ENCODE results near the gene SPO11.

The SPO11 gene

GRCh38 chr20:57374931-57375651 lies 45.5 kb downstream of the SPO11 start:
- no peak for DNase-seq (ENCODE audit: low read depth in 2 of 2, low spot score in 1 of 2)

GRCh38 chr20:57375652-57376230 lies 46.1 kb downstream of the SPO11 start:
- no peak for DNase-seq (ENCODE audit: low read depth in 2 of 2, low spot score in 1 of 2)

- no peak for DNase-seq (ENCODE audit: low read depth in 2 of 2, low spot score in 1 of 2)
Measured at GRCh38 chr20:57377350-57377749, 47.7 kb downstream of the SPO11 start.

GRCh38 chr20:57378107-57378506 lies 48.5 kb downstream of the SPO11 start:
- DNase-seq (ENCODE audit: low read depth in 2 of 2, low spot score in 1 of 2), result no peak

GRCh38 chr20:57378646-57379262 lies 49.2 kb downstream of the SPO11 start:
- no peak for DNase-seq (ENCODE audit: low read depth in 2 of 2, low spot score in 1 of 2)

GRCh38 chr20:57379263-57379647 lies 49.7 kb downstream of the SPO11 start:
- DNase-seq (ENCODE audit: low read depth in 2 of 2, low spot score in 1 of 2), result no peak

DNA sequence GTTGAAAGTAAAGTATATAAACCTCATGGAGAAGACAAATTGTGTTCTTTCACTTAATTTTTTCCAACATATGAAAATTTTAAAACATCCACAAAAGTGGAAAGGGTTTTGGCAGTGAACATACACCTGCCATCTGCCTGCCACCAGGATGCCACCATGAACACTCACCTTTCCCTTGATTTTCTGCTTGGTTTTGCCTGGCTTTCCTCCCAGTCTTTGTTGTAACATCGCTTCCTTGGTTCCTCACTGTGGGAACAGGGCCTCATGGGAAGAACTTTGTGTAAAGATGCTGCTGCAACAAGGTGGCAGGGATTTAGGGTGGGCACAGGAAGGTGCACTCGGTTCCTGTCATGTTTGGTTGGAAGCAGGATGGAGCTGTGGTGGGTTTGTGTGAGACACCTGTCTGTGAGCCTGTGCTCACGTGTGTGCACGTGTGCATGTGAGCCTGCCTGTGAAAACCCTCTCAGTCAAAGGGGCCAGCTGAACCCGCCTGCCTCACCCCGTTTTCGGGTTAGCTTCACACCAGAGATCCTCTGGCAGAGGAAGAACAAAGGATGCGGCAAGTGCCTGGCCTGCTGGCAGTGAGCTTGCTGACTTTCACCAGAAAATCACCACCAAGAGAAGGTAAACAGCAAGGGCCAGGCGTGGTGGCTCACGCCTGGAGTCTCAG lies 50.6 kb downstream of the SPO11 start:
- DNase-seq (ENCODE audit: low read depth in 2 of 2, low spot score in 1 of 2), result no peak

- peak; percentile 79 to 83 for DNase-seq (ENCODE audit: low read depth in 2 of 2, low spot score in 1 of 2)
Measured at GRCh38 chr20:57381596-57382503, 52.2 kb downstream of the SPO11 start.

- no peak for DNase-seq (ENCODE audit: low read depth in 2 of 2, low spot score in 1 of 2)
Measured at GRCh38 chr20:57382516-57382915, 52.9 kb downstream of the SPO11 start.

DNA sequence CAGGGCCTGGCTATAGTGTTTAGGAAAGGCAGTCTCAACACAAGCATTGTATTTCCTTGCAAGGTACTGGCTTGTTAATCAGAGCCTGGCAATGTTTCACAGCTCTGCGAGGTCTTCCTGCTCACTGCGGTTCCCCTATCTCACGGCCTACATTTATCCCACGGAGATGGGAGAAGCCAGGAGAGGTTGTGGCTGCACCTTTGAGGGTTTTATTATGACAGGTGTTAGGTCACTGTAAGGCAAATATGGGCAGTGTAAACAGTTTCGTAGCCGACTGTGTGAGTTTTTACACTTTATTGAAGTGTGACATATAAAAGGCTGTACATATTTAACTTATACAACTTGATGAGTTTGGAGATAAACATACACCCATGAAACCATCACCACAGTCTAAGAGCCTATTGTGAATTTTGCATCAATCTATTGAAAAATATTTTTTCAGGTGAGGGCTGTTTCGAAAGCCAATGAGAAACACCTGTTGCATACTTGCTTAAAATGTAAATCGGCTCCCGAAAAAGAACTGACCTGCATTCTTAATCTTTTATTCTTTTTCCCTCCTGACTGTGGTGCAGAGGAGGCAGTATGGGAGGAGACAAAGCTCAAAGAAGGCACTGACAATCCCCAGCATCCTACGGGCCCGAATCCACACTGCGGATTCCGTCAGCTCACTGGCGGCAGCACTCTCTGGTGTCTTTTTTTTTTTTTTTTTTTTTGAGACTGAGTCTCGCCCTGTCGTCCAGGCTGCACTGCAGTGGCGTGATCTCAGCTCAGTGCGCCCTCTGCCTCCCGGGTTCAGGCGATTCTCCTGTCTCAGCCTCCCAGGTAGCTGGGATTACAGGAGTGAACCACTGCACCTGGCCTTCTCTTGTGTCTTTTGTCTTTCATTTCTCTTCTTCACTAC lies 54.1 kb downstream of the SPO11 start:
- DNase-seq (ENCODE audit: low read depth in 2 of 2, low spot score in 1 of 2), result no peak

DNA sequence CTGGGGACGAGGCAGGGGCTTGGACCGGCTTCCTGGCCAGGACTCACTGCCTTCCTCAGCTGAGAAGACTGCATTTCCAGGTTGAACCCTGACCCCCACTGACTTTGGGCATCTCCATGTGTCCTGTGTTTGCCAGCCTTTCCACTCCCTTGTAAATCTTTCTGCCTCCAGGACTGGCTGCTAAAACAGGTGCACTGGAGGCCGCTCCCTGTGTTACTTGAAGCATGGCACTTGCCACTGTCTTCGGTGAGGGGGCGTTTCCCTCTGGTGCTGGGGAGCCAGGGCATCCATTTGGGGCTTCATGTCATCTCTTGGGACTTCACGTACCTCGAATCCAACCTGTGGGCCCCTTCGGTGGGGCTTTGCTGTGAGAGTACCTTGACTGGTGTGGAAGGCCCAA lies 54.9 kb downstream of the SPO11 start:
- no peak for DNase-seq (ENCODE audit: low read depth in 2 of 2, low spot score in 1 of 2)

GRCh38 chr20:57384953-57385761 lies 55.6 kb downstream of the SPO11 start:
- DNase-seq (ENCODE audit: low read depth in 2 of 2, low spot score in 1 of 2), result no peak

DNA sequence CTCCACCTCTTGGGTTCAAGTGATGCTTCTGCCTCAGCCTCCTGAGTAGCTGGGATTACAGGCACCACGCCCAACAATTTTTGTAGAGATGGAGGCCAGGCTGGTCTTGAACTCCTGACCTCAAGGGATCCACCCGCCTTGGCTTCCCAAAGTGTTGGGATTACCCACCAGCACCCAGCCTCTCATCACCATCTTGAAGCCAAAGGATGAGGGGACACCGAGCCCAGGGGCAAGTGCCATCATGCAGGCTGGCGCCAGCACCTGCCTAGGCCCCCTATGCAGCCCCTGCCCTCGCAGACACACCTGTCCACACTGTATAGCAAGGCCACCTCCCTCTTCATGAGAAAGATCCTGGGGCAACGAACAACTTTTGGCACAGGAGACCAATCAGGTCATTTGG lies 56.3 kb downstream of the SPO11 start:
- DNase-seq (ENCODE audit: low read depth in 2 of 2, low spot score in 1 of 2), result no peak

DNA sequence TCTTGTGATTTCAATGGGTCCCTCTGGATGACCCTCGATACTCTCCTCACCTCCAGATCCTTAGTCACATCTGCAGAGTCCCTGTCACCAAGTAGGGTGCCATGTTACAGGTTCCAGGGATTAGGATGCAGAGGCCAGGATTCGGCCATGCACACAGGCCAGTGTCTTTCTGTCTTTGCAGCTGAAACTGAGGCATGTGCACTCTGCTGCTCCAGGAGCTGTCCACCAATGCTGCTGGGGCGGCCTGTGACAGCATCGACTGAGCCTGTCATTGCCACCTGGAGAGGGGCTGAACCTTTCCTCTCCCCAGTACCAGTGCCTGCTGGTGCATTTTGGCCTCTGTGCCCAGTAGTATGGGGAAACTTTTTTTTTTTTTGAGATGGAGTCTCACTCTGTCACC lies 57.2 kb downstream of the SPO11 start:
- DNase-seq (ENCODE audit: low read depth in 2 of 2, low spot score in 1 of 2), result no peak

- DNase-seq (ENCODE audit: low read depth in 2 of 2, low spot score in 1 of 2), result no peak
Measured at GRCh38 chr20:57387463-57387862, 57.9 kb downstream of the SPO11 start.

DNA sequence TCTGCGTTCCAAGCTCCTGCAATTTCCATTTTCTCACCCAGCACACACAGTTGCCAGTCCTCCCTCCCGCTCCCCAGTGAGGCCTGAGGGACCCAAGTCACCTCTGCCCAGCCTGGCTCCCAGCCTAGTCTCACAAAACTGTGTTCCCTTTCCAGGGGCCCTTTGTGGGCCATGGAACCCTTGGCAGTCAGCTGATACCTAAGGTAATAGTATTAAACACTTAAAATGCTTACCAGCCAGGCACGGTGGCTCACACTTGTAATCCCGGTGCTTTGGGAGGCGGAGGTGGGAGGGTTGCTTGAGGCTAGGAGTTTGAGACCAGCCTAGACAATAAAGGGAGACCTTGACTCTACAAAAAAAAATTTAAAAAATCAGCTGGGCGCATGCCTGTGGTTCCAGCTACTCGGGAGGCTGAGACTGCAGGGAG lies 58.4 kb downstream of the SPO11 start:
- no peak for DNase-seq (ENCODE audit: low read depth in 2 of 2, low spot score in 1 of 2)

DNA sequence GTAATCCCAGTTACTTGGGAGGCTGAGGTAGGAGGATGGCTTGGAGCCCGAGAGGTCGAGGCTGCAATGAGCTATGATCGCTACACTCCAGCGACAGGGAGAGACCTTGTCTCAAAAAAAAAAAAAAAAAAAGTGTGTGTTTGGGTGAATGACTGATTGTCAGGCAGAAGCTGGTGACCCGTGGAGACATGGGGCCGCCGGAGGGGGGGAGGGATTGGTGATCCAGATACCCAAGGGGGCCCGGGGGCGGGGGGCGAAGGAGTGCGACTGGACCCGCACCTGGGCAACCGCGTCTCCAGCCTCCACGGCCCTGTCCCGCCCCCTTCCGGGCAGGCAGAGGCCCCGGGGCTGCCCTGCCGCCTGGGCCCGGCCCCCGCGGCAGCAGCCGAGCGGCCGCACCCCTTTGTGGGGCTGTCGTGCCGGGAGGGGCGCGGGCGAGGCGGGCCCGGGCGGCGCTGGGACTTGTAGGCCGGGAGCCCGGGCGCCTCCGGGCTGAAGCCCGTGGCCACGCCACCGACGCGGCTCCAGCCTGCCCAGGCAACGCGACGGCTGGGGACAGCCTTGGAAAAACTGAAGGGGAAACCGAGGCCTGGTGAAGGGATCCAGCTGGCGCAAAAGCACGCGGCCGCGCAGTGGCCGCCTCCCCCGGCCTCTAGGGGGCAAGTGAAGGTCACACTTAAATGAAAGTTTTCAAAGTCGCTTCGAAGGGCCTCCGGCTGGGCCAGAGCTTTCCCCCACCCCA lies 59.5 kb downstream of the SPO11 start:
- no peak for DNase-seq (ENCODE audit: low read depth in 2 of 2, low spot score in 1 of 2)

All from stimulated activated CD8-positive, alpha-beta memory T cell treated with anti-CD3 and anti-CD28 coated beads, Interleukin-4, amount 100 ng/mL, for 1 hour (primary cell).